Trophoblast cell (in vitro differentiated cells and primary cell): ENCODE data around the gene KIAA0930.

Source experiments
- DNase-seq, 2 donors: peaks; one replicate each; pipeline ENCODE4 v3.0.0-alpha.2; 2016
- H2AFZ ChIP-seq: 2 replicates; pipeline ENCODE4 v1.6.1; 2013; ENCODE audit warnings: low read length, moderate library complexity, mild to moderate bottlenecking; ENCODE audit not compliant: insufficient read depth, poor library complexity
- H2AK5ac ChIP-seq: 2 replicates; pipeline ENCODE4 v1.6.1; 2013; ENCODE audit warnings: mild to moderate bottlenecking, low read length
- H2BK120ac ChIP-seq: 2 replicates; pipeline ENCODE4 v1.6.1; 2013; ENCODE audit warnings: low read length, mild to moderate bottlenecking, moderate library complexity; ENCODE audit not compliant: insufficient read depth, poor library complexity
- H2BK12ac ChIP-seq: 2 replicates; pipeline ENCODE4 v1.6.1; 2013; ENCODE audit warnings: mild to moderate bottlenecking, low read length, moderate library complexity
- H2BK5ac ChIP-seq: 2 replicates; pipeline ENCODE4 v1.6.1; 2013; ENCODE audit warnings: low read length, low read depth, moderate library complexity, mild to moderate bottlenecking; ENCODE audit not compliant: poor library complexity
- H3K14ac ChIP-seq: 2 replicates; pipeline ENCODE4 v1.6.1; 2013; ENCODE audit warnings: mild to moderate bottlenecking, low read length
- H3K18ac ChIP-seq: 2 replicates; pipeline ENCODE4 v1.6.1; 2013; ENCODE audit warnings: mild to moderate bottlenecking, low read length
- H3K23ac ChIP-seq: 2 replicates; pipeline ENCODE4 v1.6.1; 2013; ENCODE audit warnings: low read length
- H3K27ac ChIP-seq: 2 replicates; pipeline ENCODE4 v1.5.1; 2013; ENCODE audit warnings: low read depth, mild to moderate bottlenecking, inconsistent platforms, low read length, moderate library complexity
- H3K27me3 ChIP-seq: 2 replicates; pipeline ENCODE4 v1.6.1; 2013; ENCODE audit warnings: inconsistent platforms, mild to moderate bottlenecking, low read length, moderate library complexity; ENCODE audit not compliant: insufficient read depth
- H3K36me3 ChIP-seq, 2 experiments: 1 replicate in 1 of 2; 2 replicates in 1 of 2; pipeline ENCODE4 v1.6.1; 2013; ENCODE audit warnings: low read length in 2 of 2, mild to moderate bottlenecking in 2 of 2, moderate library complexity in 1 of 2; ENCODE audit not compliant: insufficient read depth in 2 of 2, control insufficient read depth in 1 of 2
- H3K4ac ChIP-seq: 2 replicates; pipeline ENCODE4 v1.6.1; 2013; ENCODE audit warnings: low read depth, mild to moderate bottlenecking, low read length, moderate library complexity
- H3K4me1 ChIP-seq, 2 experiments: 1 replicate in 1 of 2; 2 replicates in 1 of 2; pipeline ENCODE4 v1.6.1; 2013; ENCODE audit warnings: low read length in 2 of 2, mild to moderate bottlenecking in 2 of 2, moderate library complexity in 1 of 2; ENCODE audit not compliant: insufficient read depth in 2 of 2, control insufficient read depth in 1 of 2
- H3K4me2 ChIP-seq: 2 replicates; pipeline ENCODE4 v1.6.1; 2013; ENCODE audit warnings: inconsistent platforms, mild to moderate bottlenecking, low read length, moderate library complexity
- H3K4me3 ChIP-seq: 2 replicates; pipeline ENCODE4 v1.5.1; 2013; ENCODE audit warnings: mild to moderate bottlenecking, low read depth, low read length, inconsistent platforms
- H3K79me1 ChIP-seq: one replicate; pipeline ENCODE4 v1.6.1; 2013; ENCODE audit warnings: low read length
- H3K79me2 ChIP-seq: 2 replicates; pipeline ENCODE4 v1.6.1; 2013; ENCODE audit warnings: low read length, mild to moderate bottlenecking; ENCODE audit not compliant: control insufficient read depth, insufficient read depth, poor library complexity
- H3K9ac ChIP-seq: 2 replicates; pipeline ENCODE4 v1.6.1; 2013; ENCODE audit warnings: mild to moderate bottlenecking, low read length
- H3K9me3 ChIP-seq: 2 replicates; pipeline ENCODE4 v1.6.1; 2013; ENCODE audit warnings: low read depth, mild to moderate bottlenecking, control low read depth, inconsistent platforms, low read length; ENCODE audit not compliant: insufficient read depth
- H4K12ac ChIP-seq: 2 replicates; pipeline ENCODE4 v1.6.1; 2013; ENCODE audit warnings: low read depth, mild to moderate bottlenecking, low read length, moderate library complexity
- H4K8ac ChIP-seq: 2 replicates; pipeline ENCODE4 v1.6.1; 2013; ENCODE audit warnings: low read depth, mild to moderate bottlenecking, low read length, moderate library complexity
- H4K91ac ChIP-seq: one replicate; pipeline ENCODE4 v1.6.1; 2013; ENCODE audit warnings: low read depth, mild to moderate bottlenecking, low read length, moderate library complexity
- WGBS: extraction: QIAGEN DNeasy Blood & Tissue Kit; methylation state at CpG from one replicate; pipeline ENCODE4 v1.1.7; 2013; ENCODE audit warnings: missing lambda C conversion rate; ENCODE audit not compliant: insufficient read length, insufficient coverage; ENCODE audit errors: extremely low coverage; 5-methylcytosine and 5-hydroxymethylcytosine counted together

KIAA0930 gene

DNA sequence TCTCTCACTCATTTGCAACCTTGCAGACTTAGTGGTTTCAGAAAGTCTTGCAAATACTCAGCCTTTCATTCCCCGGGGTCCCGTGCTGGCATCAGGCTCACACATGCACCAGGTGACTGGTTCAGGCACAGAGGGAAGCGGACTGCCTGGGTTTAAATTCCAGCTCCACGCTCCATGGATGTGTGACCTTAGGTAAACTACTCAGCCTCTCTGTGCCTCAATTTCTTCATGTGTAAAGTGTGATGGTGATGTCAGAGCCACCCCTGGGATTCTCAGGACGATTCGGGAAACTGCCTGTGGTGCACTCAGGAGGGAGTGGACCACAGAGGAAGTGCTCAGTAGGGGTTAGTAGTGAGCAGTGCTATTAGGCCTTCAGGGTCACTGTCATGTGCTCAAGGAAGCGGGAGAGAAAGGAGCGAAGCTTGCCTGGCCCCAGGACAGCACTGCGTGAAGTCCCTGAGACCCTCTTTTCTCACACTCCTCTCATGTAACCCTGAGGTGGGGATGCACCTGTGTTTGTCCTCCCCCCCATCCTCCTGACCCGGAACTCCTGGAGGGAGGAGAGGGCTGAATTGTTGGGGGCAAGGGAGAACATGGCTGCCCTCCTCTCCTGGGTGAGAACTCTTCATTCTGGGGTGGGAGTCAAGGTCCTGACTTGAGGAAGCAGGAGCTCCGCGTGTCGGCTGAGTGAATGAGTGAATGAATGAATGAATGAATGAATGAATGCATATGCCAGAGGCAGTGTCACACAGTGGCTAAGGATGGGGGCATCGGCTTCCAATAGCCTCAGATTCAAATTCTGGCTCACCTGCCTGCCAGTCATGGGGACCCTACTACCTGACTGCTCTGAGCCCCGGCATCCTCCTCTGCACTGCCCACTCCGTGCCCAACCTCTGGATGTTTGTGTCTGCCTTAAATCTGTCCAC lies 29.7 kb upstream of the KIAA0930 start:
- Histone ChIP-seq H2AFZ (no peak overlapping the region), H3K27me3 (no peaks in the 10 kb centered on the region), H3K4ac (no peak overlapping the region), H3K9ac (no peak overlapping the region), H4K12ac (no peak overlapping the region), H2AK5ac (no peak overlapping the region), H3K79me1 (peaks cover 12% of the 10 kb centered on the region), H3K23ac (no peak overlapping the region), H3K4me3 (no peak overlapping the region), H3K79me2 (no peaks in the 10 kb centered on the region), H2BK12ac (no peak overlapping the region), H3K4me2 (no peak overlapping the region), H3K4me1 (peaks cover 13% of the 10 kb centered on the region in 2 experiments), H3K9me3 (no peaks in the 10 kb centered on the region), H3K18ac (no peak overlapping the region), H3K36me3 (no peaks in the 10 kb centered on the region), H2BK120ac (no peak overlapping the region), H3K14ac (no peak overlapping the region), H4K91ac (no peak overlapping the region), H4K8ac (no peak overlapping the region), H2BK5ac (no peak overlapping the region), H3K27ac (no peak overlapping the region)
- WGBS, result no CpG with 5 or more reads among the region's 16 CpGs
- DNase-seq, result no peak

DNA sequence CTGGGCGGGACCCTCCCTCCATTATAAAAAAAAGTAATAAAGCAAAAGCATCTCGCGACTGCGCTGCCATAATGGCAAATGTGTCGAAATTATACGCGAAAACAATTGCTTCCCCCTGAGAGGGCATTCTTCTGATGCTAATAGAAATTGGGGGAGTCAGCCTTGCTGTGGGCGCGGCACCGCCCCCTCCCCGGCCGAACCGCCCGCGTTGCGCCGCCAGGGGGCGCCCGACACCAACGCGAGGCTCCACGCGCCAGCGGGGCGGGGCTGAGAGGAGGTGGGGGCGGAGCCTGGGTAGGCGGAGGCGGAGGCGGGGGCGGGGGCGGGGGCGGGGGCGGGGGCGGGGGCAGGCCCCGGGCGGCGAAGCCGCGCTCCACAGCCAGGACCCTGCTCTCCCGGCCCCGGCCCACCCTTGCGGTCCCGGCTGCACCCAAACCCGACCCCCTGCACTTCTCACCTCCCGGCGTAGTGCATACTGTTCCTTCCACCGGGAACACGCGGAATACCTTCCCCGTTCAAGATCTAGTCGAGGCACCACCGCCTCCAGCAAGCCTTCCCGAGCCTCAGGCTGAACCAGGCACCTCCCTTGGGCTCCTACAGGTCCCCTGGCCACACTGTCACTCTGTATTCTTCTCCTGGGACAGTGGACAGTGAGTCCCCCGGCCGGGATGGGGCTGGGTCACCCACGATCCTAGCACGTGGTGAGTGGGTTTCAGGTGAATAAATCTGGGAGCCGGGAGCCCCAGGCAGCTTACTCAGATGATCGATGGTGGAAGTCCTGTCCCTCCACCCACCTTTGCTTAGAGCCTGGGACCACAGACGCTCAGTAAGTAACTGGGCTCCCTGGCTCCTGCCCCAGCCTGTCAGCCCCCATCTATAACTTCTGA lies 28.5 kb upstream of the KIAA0930 start:
- Histone ChIP-seq H3K79me2 (no peaks in the 10 kb centered on the region), H2BK12ac (peak overlapping the region; percentile 85), H3K4me3 (peak overlapping the region; percentile 67), H3K4ac (peak overlapping the region; percentile 53), H3K9ac (peak overlapping the region; percentile 50), H2AFZ (peak overlapping the region; percentile 50), H3K18ac (peak overlapping the region; percentile 94), H3K36me3 (no peaks in the 10 kb centered on the region), H3K79me1 (peaks cover 12% of the 10 kb centered on the region), H4K91ac (peak overlapping the region; percentile 84), H4K8ac (peak overlapping the region; percentile 87), H2BK120ac (peak overlapping the region; percentile 85), H2BK5ac (peak overlapping the region; percentile 79), H3K4me1 (peaks cover 13 to 15% of the 10 kb centered on the region in 2 experiments), H3K14ac (peak overlapping the region; percentile 86), H3K23ac (no peak overlapping the region), H2AK5ac (peak overlapping the region; percentile 52), H3K9me3 (no peaks in the 10 kb centered on the region), H3K27me3 (no peaks in the 10 kb centered on the region), H3K27ac (peak overlapping the region; percentile 41), H3K4me2 (peak overlapping the region; percentile 90), H4K12ac (peak overlapping the region; percentile 73)
- peak; percentile 65 to 86 for DNase-seq
- WGBS, result no CpG with 5 or more reads among the region's 60 CpGs

DNA sequence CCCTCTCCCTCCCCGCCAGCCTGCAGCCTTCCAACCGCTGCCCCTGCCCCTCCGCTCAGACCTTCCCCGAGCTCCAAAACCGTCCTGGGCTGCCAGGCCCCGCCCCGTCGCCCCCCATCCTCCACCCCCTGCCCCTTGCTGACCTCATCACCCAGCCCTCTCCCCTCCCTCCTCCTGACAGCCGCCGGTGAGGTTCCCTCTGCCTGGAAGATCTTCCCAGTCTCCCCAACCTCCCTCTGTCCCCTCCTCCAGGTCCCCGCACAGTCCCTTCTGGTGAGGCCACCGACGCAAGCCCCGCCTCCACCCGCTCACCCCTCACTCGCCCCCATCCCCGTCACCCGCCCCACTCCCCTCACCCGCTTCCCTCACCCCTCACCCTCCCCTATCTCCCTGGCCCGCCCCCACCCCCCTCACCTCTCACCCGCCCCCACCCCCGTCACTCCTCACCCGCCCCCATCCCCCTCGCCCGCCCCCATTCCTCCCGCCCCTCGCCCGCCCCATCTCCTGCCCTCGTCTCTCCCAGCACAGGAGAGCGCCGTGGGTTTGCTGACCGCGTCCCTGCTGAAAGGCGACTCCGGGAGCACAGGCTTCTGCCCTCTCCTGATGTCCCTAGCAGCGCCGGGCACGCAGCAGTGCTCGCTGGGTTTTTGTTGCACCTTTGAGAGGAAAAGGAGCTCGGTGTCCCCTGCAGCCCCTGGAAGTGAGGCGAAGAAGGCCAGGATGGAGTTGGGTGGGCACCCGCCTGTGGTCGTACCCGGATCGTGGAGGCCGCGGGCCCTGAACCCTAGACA lies 27.7 kb upstream of the KIAA0930 start:
- peak in 1 of 2 donors; percentile 50 for DNase-seq
- Histone ChIP-seq H3K9ac (peak overlapping the region; percentile 6), H3K9me3 (no peaks in the 10 kb centered on the region), H3K36me3 (no peaks in the 10 kb centered on the region), H3K4me2 (peak overlapping the region; percentile 70), H3K23ac (no peak overlapping the region), H3K4ac (peak overlapping the region; percentile 53), H3K79me1 (peaks cover 15% of the 10 kb centered on the region), H3K4me1 (peaks cover 15 to 16% of the 10 kb centered on the region in 2 experiments), H3K18ac (peak overlapping the region; percentile 94), H2BK5ac (peak overlapping the region; percentile 79), H3K14ac (peak overlapping the region; percentile 86), H3K79me2 (no peaks in the 10 kb centered on the region), H4K91ac (peak overlapping the region; percentile 84), H3K27ac (peak overlapping the region; percentile 41), H2BK12ac (peak overlapping the region; percentile 85), H4K12ac (peak overlapping the region; percentile 73), H3K4me3 (peak overlapping the region; percentile 54), H2AFZ (peak overlapping the region; percentile 50), H2AK5ac (peak overlapping the region; percentile 52), H2BK120ac (peak overlapping the region; percentile 85), H4K8ac (peak overlapping the region; percentile 87), H3K27me3 (no peaks in the 10 kb centered on the region)
- no CpG with 5 or more reads among the region's 47 CpGs for WGBS

DNA sequence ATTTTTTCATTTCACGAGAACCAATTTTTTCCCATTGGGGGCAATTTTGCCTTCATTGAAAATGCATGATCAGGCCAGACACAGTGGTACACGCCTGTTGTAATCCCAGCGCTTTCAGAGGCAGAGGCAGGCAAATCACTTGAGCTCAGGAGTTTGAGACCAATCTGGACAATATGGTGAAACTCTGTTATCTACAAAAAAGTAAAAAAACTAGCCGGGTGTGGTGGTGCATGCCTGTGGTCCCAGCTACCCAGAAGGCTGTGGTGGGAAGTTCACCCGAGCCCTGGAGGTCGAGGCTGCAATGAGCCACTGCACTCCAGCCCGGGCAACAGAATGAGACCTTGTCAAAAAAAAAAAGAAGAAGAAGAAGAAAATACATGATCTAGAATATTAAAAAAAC lies 24.8 kb upstream of the KIAA0930 start:
- WGBS, result no CpG with 5 or more reads among the region's 7 CpGs
- no peak overlapping the region for H3K23ac ChIP-seq
- H2AFZ ChIP-seq, result no peak overlapping the region
- no peak overlapping the region for H3K9ac ChIP-seq
- H3K9me3 ChIP-seq, result no peaks in the 10 kb centered on the region
- no peak overlapping the region for H3K4me2 ChIP-seq
- H3K79me1 ChIP-seq, result peaks cover 22% of the 10 kb centered on the region
- no peak for DNase-seq
- H4K8ac ChIP-seq, result no peak overlapping the region
- H2AK5ac ChIP-seq, result no peak overlapping the region
- H3K79me2 ChIP-seq, result peaks cover 2% of the 10 kb centered on the region
- no peak overlapping the region for H4K12ac ChIP-seq
- no peak overlapping the region for H3K18ac ChIP-seq
- H3K4me3 ChIP-seq, result no peak overlapping the region
- no peaks in the 10 kb centered on the region for H3K27me3 ChIP-seq
- H4K91ac ChIP-seq, result no peak overlapping the region
- no peaks in the 10 kb centered on the region for H3K36me3 ChIP-seq
- H3K4ac ChIP-seq, result no peak overlapping the region
- H2BK120ac ChIP-seq, result no peak overlapping the region
- H2BK5ac ChIP-seq, result no peak overlapping the region
- H3K4me1 ChIP-seq, result peaks cover 25% of the 10 kb centered on the region in 2 experiments
- H2BK12ac ChIP-seq, result no peak overlapping the region
- no peak overlapping the region for H3K27ac ChIP-seq
- no peak overlapping the region for H3K14ac ChIP-seq
